ENCODE results near the gene CDH12.

Gene CDH12

GRCh38 chr5:22757776-22758175, 95.4 kb downstream of the CDH12 start:
- DNase-seq, result no peak

GRCh38 chr5:22754155-22754554, 99.0 kb downstream of the CDH12 start:
- no peak for DNase-seq

GRCh38 chr5:22751536-22751935, 101.6 kb downstream of the CDH12 start:
- DNase-seq, result no peak

GRCh38 chr5:22736443-22737003, 116.6 kb downstream of the CDH12 start:
- no peak for DNase-seq

GRCh38 chr5:22734907-22735306, 118.2 kb downstream of the CDH12 start:
- no peak for DNase-seq

- DNase-seq, result no peak
These were observed 124.5 kb downstream of the CDH12 start for GRCh38 chr5:22728610-22729009.

GRCh38 chr5:22722491-22722890, 130.7 kb downstream of the CDH12 start:
- no peak for DNase-seq

- no peak for DNase-seq
These were observed 131.1 kb downstream of the CDH12 start for GRCh38 chr5:22722056-22722455.

GRCh38 chr5:22719842-22720241, 133.3 kb downstream of the CDH12 start:
- DNase-seq, result no peak

GRCh38 chr5:22710660-22711059, 142.5 kb downstream of the CDH12 start:
- DNase-seq, result no peak

GRCh38 chr5:22709743-22710142, 143.4 kb downstream of the CDH12 start:
- DNase-seq, result no peak

GRCh38 chr5:22708770-22709328, 144.3 kb downstream of the CDH12 start:
- no peak for DNase-seq

GRCh38 chr5:22706901-22707300, 146.2 kb downstream of the CDH12 start:
- DNase-seq, result no peak

- DNase-seq, result no peak
These were observed 153.8 kb downstream of the CDH12 start for GRCh38 chr5:22699319-22699718.

GRCh38 chr5:22693121-22693520, 160.0 kb downstream of the CDH12 start:
- DNase-seq, result no peak

GRCh38 chr5:22683050-22683449, 170.1 kb downstream of the CDH12 start:
- no peak for DNase-seq

- DNase-seq, result no peak
These were observed 174.3 kb downstream of the CDH12 start for GRCh38 chr5:22678886-22679285.

- DNase-seq, result no peak
These were observed 180.0 kb downstream of the CDH12 start for GRCh38 chr5:22673131-22673530.

- DNase-seq, result no peak
These were observed 183.8 kb downstream of the CDH12 start for GRCh38 chr5:22669345-22669744.

- DNase-seq, result no peak
These were observed 187.3 kb downstream of the CDH12 start for GRCh38 chr5:22665801-22666200.

- DNase-seq, result no peak
These were observed 190.0 kb downstream of the CDH12 start for GRCh38 chr5:22663134-22663533.

- DNase-seq, result no peak
These were observed 190.8 kb downstream of the CDH12 start for GRCh38 chr5:22662391-22662790.

GRCh38 chr5:22651355-22651754, 201.8 kb downstream of the CDH12 start:
- no peak for DNase-seq

GRCh38 chr5:22650511-22650910, 202.6 kb downstream of the CDH12 start:
- no peak for DNase-seq

GRCh38 chr5:22649074-22649473, 204.1 kb downstream of the CDH12 start:
- no peak for DNase-seq

All from C1 segment of cervical spinal cord (tissue), 14 donors.